ENCODE results near the gene LAMTOR4.
A peak's percentile ranks its signal among the peaks of the same experiment; 100 is the strongest.
"Not testable (repeated sequence)": the region's sequence is repeated elsewhere in the genome, so short reads cannot be mapped to it uniquely, and the experiment has no call there.

Gene LAMTOR4

GRCh38 chr7:100177045-100178001 is 28.6 kb downstream of the LAMTOR4 start, which contains the start of the genes GPC2 and STAG3:
Gene GPC2, minus strand, starts transcription at chr7:100177381. Its CDS starts 182 bp downstream, at chr7:100177199.
Gene STAG3, plus strand, starts transcription at chr7:100177918. Its CDS starts 2,639 bp downstream, at chr7:100180557.
- H3K4me1 ChIP-seq (ENCODE audit: control insufficient read depth, insufficient read depth, low read depth, low read length) = peaks cover 7% of the 10 kb centered on the region
- no peak within 1 kb of the TSS for H3K23ac ChIP-seq (ENCODE audit: low read length in 2 of 2)
- no peak within 1 kb of the TSS for H2BK5ac ChIP-seq (ENCODE audit: low read depth, low read length, poor library complexity, severe bottlenecking)
- H2BK12ac ChIP-seq (ENCODE audit: low read length in 2 of 2) = no peak within 1 kb of the TSS
- H3K36me3 ChIP-seq (ENCODE audit: control insufficient read depth in 1 of 2, insufficient read depth in 2 of 2, low read depth in 1 of 2, low read length in 2 of 2) = peaks cover 0 to 16% of the 10 kb centered on the region in 2 experiments
- no peaks in the 10 kb centered on the region for H3K9me3 ChIP-seq (ENCODE audit: control insufficient read depth, low read length)
- peak within 1 kb of the TSS; percentile 94 for H2BK15ac ChIP-seq (ENCODE audit: low read depth, poor library complexity, severe bottlenecking)
- H3K4me2 ChIP-seq (ENCODE audit: low read length, poor library complexity, severe bottlenecking) = peak within 1 kb of the TSS; percentile 64
- peak within 1 kb of the TSS; percentile 5 for H4K8ac ChIP-seq (ENCODE audit: low read length)
- no peak within 1 kb of the TSS for H3K14ac ChIP-seq (ENCODE audit: low read length in 2 of 2)
- H2AK5ac ChIP-seq (ENCODE audit: low read length, severe bottlenecking) = no peak within 1 kb of the TSS
- no peak within 1 kb of the TSS for H4K91ac ChIP-seq (ENCODE audit: low read length)
- H3K79me1 ChIP-seq (replicated peaks; ENCODE audit: low read length, poor library complexity, severe bottlenecking) = peaks cover 4% of the 10 kb centered on the region
- 20% methylated on average over 78 of the region's 78 CpGs for WGBS
- H3K27me3 ChIP-seq (ENCODE audit: control insufficient read depth in 1 of 2, insufficient read depth in 1 of 2, low read length in 2 of 2) = peaks cover 13 to 17% of the 10 kb centered on the region in 2 experiments
- no peak within 1 kb of the TSS for H3K27ac ChIP-seq (ENCODE audit: low read length, poor library complexity, severe bottlenecking)
- DNase-seq = peak; percentile 96
- peak within 1 kb of the TSS; percentile 64 to 80 for H3K4me3 ChIP-seq (ENCODE audit: insufficient read depth in 1 of 2, low read depth in 1 of 2, low read length in 2 of 2)
- peak within 1 kb of the TSS; percentile 23 to 40 for H3K18ac ChIP-seq (ENCODE audit: low read depth in 1 of 2, low read length in 2 of 2)
- peak within 1 kb of the TSS; percentile 80 for H2AFZ ChIP-seq (ENCODE audit: low read depth, low read length)
- H3K9ac ChIP-seq (ENCODE audit: low read length) = peak within 1 kb of the TSS; percentile 78
- H2BK120ac ChIP-seq (ENCODE audit: low read depth, low read length) = no peak within 1 kb of the TSS
- H3K4ac ChIP-seq (ENCODE audit: low read depth in 1 of 2, low read length in 2 of 2) = peak within 1 kb of the TSS in 1 of 2 experiments; percentile 19

- not testable (repeated sequence) for H2AK5ac ChIP-seq (ENCODE audit: low read length, severe bottlenecking); H2BK15ac ChIP-seq (ENCODE audit: low read depth, poor library complexity, severe bottlenecking); H4K91ac ChIP-seq (ENCODE audit: low read length); H3K36me3 ChIP-seq (ENCODE audit: control insufficient read depth in 1 of 2, insufficient read depth in 2 of 2, low read depth in 1 of 2, low read length in 2 of 2); H3K14ac ChIP-seq (ENCODE audit: low read length in 2 of 2); H3K4me1 ChIP-seq (ENCODE audit: control insufficient read depth, insufficient read depth, low read depth, low read length); H2AFZ ChIP-seq (ENCODE audit: low read depth, low read length); H2BK5ac ChIP-seq (ENCODE audit: low read depth, low read length, poor library complexity, severe bottlenecking); H3K9me3 ChIP-seq (ENCODE audit: control insufficient read depth, low read length); H2BK12ac ChIP-seq (ENCODE audit: low read length in 2 of 2); H4K8ac ChIP-seq (ENCODE audit: low read length); H3K23ac ChIP-seq (ENCODE audit: low read length in 2 of 2); H3K4me3 ChIP-seq (ENCODE audit: insufficient read depth in 1 of 2, low read depth in 1 of 2, low read length in 2 of 2); H3K27ac ChIP-seq (ENCODE audit: low read length, poor library complexity, severe bottlenecking); H2BK120ac ChIP-seq (ENCODE audit: low read depth, low read length); H3K4me2 ChIP-seq (ENCODE audit: low read length, poor library complexity, severe bottlenecking); H3K18ac ChIP-seq (ENCODE audit: low read depth in 1 of 2, low read length in 2 of 2); H3K9ac ChIP-seq (ENCODE audit: low read length); H3K79me1 ChIP-seq (replicated peaks; ENCODE audit: low read length, poor library complexity, severe bottlenecking); DNase-seq; H3K4ac ChIP-seq (ENCODE audit: low read depth in 1 of 2, low read length in 2 of 2)
- WGBS = 100% methylated on average over 3 of the region's 3 CpGs
- H3K27me3 ChIP-seq (ENCODE audit: control insufficient read depth in 1 of 2, insufficient read depth in 1 of 2, low read length in 2 of 2) = peaks cover 13% of the 10 kb centered on the region in 2 experiments
These were observed 31.4 kb downstream of the LAMTOR4 start for GRCh38 chr7:100180084-100180483.

GRCh38 chr7:100182616-100183015 is 33.9 kb downstream of the LAMTOR4 start:
- H4K91ac ChIP-seq (ENCODE audit: low read length); H2AK5ac ChIP-seq (ENCODE audit: low read length, severe bottlenecking); H3K4me2 ChIP-seq (ENCODE audit: low read length, poor library complexity, severe bottlenecking); DNase-seq; H3K4ac ChIP-seq (ENCODE audit: low read depth in 1 of 2, low read length in 2 of 2); H3K18ac ChIP-seq (ENCODE audit: low read depth in 1 of 2, low read length in 2 of 2); H3K14ac ChIP-seq (ENCODE audit: low read length in 2 of 2); H3K36me3 ChIP-seq (ENCODE audit: control insufficient read depth in 1 of 2, insufficient read depth in 2 of 2, low read depth in 1 of 2, low read length in 2 of 2); H3K79me1 ChIP-seq (replicated peaks; ENCODE audit: low read length, poor library complexity, severe bottlenecking); H2BK120ac ChIP-seq (ENCODE audit: low read depth, low read length); H4K8ac ChIP-seq (ENCODE audit: low read length); H3K27ac ChIP-seq (ENCODE audit: low read length, poor library complexity, severe bottlenecking); H3K23ac ChIP-seq (ENCODE audit: low read length in 2 of 2); H2BK12ac ChIP-seq (ENCODE audit: low read length in 2 of 2); H2BK15ac ChIP-seq (ENCODE audit: low read depth, poor library complexity, severe bottlenecking); H2BK5ac ChIP-seq (ENCODE audit: low read depth, low read length, poor library complexity, severe bottlenecking); H3K9me3 ChIP-seq (ENCODE audit: control insufficient read depth, low read length); H2AFZ ChIP-seq (ENCODE audit: low read depth, low read length); H3K9ac ChIP-seq (ENCODE audit: low read length); H3K4me1 ChIP-seq (ENCODE audit: control insufficient read depth, insufficient read depth, low read depth, low read length); H3K4me3 ChIP-seq (ENCODE audit: insufficient read depth in 1 of 2, low read depth in 1 of 2, low read length in 2 of 2): not testable (repeated sequence)
- WGBS = 96% methylated on average over 4 of the region's 6 CpGs
- peaks cover 4 to 13% of the 10 kb centered on the region in 2 experiments for H3K27me3 ChIP-seq (ENCODE audit: control insufficient read depth in 1 of 2, insufficient read depth in 1 of 2, low read length in 2 of 2)

- H3K9ac ChIP-seq (ENCODE audit: low read length); H3K4ac ChIP-seq (ENCODE audit: low read depth in 1 of 2, low read length in 2 of 2); H3K27ac ChIP-seq (ENCODE audit: low read length, poor library complexity, severe bottlenecking); H3K14ac ChIP-seq (ENCODE audit: low read length in 2 of 2); H3K23ac ChIP-seq (ENCODE audit: low read length in 2 of 2); H3K4me1 ChIP-seq (ENCODE audit: control insufficient read depth, insufficient read depth, low read depth, low read length); H3K4me3 ChIP-seq (ENCODE audit: insufficient read depth in 1 of 2, low read depth in 1 of 2, low read length in 2 of 2); H3K9me3 ChIP-seq (ENCODE audit: control insufficient read depth, low read length); H4K91ac ChIP-seq (ENCODE audit: low read length); H2BK5ac ChIP-seq (ENCODE audit: low read depth, low read length, poor library complexity, severe bottlenecking); DNase-seq; H2BK15ac ChIP-seq (ENCODE audit: low read depth, poor library complexity, severe bottlenecking); H2AK5ac ChIP-seq (ENCODE audit: low read length, severe bottlenecking); H3K4me2 ChIP-seq (ENCODE audit: low read length, poor library complexity, severe bottlenecking); H2BK12ac ChIP-seq (ENCODE audit: low read length in 2 of 2); H3K18ac ChIP-seq (ENCODE audit: low read depth in 1 of 2, low read length in 2 of 2); H2BK120ac ChIP-seq (ENCODE audit: low read depth, low read length); H3K36me3 ChIP-seq (ENCODE audit: control insufficient read depth in 1 of 2, insufficient read depth in 2 of 2, low read depth in 1 of 2, low read length in 2 of 2); H2AFZ ChIP-seq (ENCODE audit: low read depth, low read length); H3K79me1 ChIP-seq (replicated peaks; ENCODE audit: low read length, poor library complexity, severe bottlenecking); H4K8ac ChIP-seq (ENCODE audit: low read length): not testable (repeated sequence)
- 87% methylated on average over 6 of the region's 6 CpGs for WGBS
- peaks cover 4 to 13% of the 10 kb centered on the region in 2 experiments for H3K27me3 ChIP-seq (ENCODE audit: control insufficient read depth in 1 of 2, insufficient read depth in 1 of 2, low read length in 2 of 2)
These were observed 34.4 kb downstream of the LAMTOR4 start for GRCh38 chr7:100183090-100183489.

Measured in mesenchymal stem cell (in vitro differentiated cells and primary cell).